GM19452 (cell line): ENCODE measurements around the gene NFKB1.
A peak's percentile ranks its signal among the peaks of the same experiment; 100 is the strongest.
"Not testable (repeated sequence)": the region's sequence is repeated elsewhere in the genome, so short reads cannot be mapped to it uniquely, and the experiment has no call there.

Experiments used
- ATAC-seq: cut with Tn5 transposase; IDR thresholded peaks from one replicate; pipeline ENCODE4 v1.9.1; 2021; ENCODE audit not compliant: unreplicated experiment

The NFKB1 gene

GRCh38 chr4:102500696-102501446 is at the start of gene NFKB1:
Gene NFKB1, plus strand, starts transcription at chr4:102501359. Its CDS starts 24,160 bp downstream, at chr4:102525519.
- ATAC-seq = peak; percentile 65

GRCh38 chr4:102452854-102453253 is 48.3 kb upstream of the NFKB1 start:
- no peak for ATAC-seq

GRCh38 chr4:102453827-102454226 is 47.3 kb upstream of the NFKB1 start:
- no peak for ATAC-seq

- ATAC-seq = no peak
These were observed 46.9 kb upstream of the NFKB1 start for GRCh38 chr4:102454268-102454667.

- ATAC-seq = no peak
These were observed 46.0 kb upstream of the NFKB1 start for GRCh38 chr4:102454981-102455685.

- no peak for ATAC-seq
These were observed 45.4 kb upstream of the NFKB1 start for GRCh38 chr4:102455750-102456149.

GRCh38 chr4:102466298-102466697 is 34.9 kb upstream of the NFKB1 start:
- ATAC-seq = no peak

- no peak for ATAC-seq
These were observed 31.4 kb upstream of the NFKB1 start for GRCh38 chr4:102469806-102470205.

GRCh38 chr4:102472441-102473013 is 28.6 kb upstream of the NFKB1 start:
- no peak for ATAC-seq

GRCh38 chr4:102473476-102473875 is 27.7 kb upstream of the NFKB1 start:
- ATAC-seq = no peak

- ATAC-seq = no peak
These were observed 26.2 kb upstream of the NFKB1 start for GRCh38 chr4:102474736-102475504.

GRCh38 chr4:102477657-102478056 is 23.5 kb upstream of the NFKB1 start:
- no peak for ATAC-seq

GRCh38 chr4:102478186-102478585 is 23.0 kb upstream of the NFKB1 start:
- ATAC-seq = no peak

- not testable (repeated sequence) for ATAC-seq
These were observed 21.3 kb upstream of the NFKB1 start for GRCh38 chr4:102479832-102480231.

- ATAC-seq = no peak
These were observed 18.0 kb upstream of the NFKB1 start for GRCh38 chr4:102483120-102483519.

- not testable (repeated sequence) for ATAC-seq
These were observed 17.0 kb upstream of the NFKB1 start for GRCh38 chr4:102483990-102484692.

- ATAC-seq = no peak
These were observed 8.5 kb upstream of the NFKB1 start for GRCh38 chr4:102492531-102493241.

GRCh38 chr4:102493257-102493656 is 7.9 kb upstream of the NFKB1 start:
- no peak for ATAC-seq

GRCh38 chr4:102493794-102494193 is 7.4 kb upstream of the NFKB1 start:
- ATAC-seq = no peak

GRCh38 chr4:102494603-102495002 is 6.6 kb upstream of the NFKB1 start:
- no peak for ATAC-seq
